CD14-positive monocyte (primary cell): ENCODE results near the gene ARID3A. TPM values are rescaled to one million over a fixed set of nuclear protein-coding genes. Genes with fewer than 3 reads are reported as not detected.

ENCODE experiments used
- DNase-seq, 3 donors: peaks; one replicate each; pipeline ENCODE4 v3.0.0-alpha.2; 2011 to 2022
- H2AFZ ChIP-seq: 2 replicates; pipeline ENCODE4 v1.6.0; 2012; ENCODE audit warnings: mild to moderate bottlenecking, low read depth, low read length, inconsistent platforms; ENCODE audit not compliant: insufficient read depth, poor library complexity, severe bottlenecking
- H3K27ac ChIP-seq, 2 donors: 1 replicate in 1 of 2; 2 replicates in 1 of 2; pipeline ENCODE4 v1.5.1; 2012 to 2013; ENCODE audit warnings: low read length in 2 of 2, control low read depth in 1 of 2, inconsistent platforms in 1 of 2, low read depth in 1 of 2, mild to moderate bottlenecking in 1 of 2
- H3K27me3 ChIP-seq, 2 donors: one replicate each; pipeline versions ENCODE4 v1.6.0 to v1.6.1; 2011 to 2013; ENCODE audit warnings: low read length in 2 of 2; ENCODE audit not compliant: control insufficient read depth in 2 of 2, insufficient read depth in 2 of 2
- H3K36me3 ChIP-seq, 2 donors: replicated peaks in 1 of 2; 1 replicate in 1 of 2; 2 replicates in 1 of 2; pipeline versions ENCODE4 v1.5.1 to v1.6.1; 2012 to 2013; ENCODE audit warnings: low read length in 2 of 2, control low read depth in 1 of 2, inconsistent platforms in 1 of 2, mild to moderate bottlenecking in 1 of 2; ENCODE audit not compliant: insufficient read depth in 2 of 2, control insufficient read depth in 1 of 2
- H3K4me1 ChIP-seq, 2 donors: 1 replicate in 1 of 2; 2 replicates in 1 of 2; pipeline versions ENCODE4 v1.5.1 to v1.6.1; 2012 to 2013; ENCODE audit warnings: low read length in 2 of 2, control low read depth in 1 of 2, inconsistent platforms in 1 of 2, mild to moderate bottlenecking in 1 of 2, moderate library complexity in 1 of 2; ENCODE audit not compliant: insufficient read depth in 2 of 2, control insufficient read depth in 1 of 2
- H3K4me2 ChIP-seq: replicated peaks from 2 replicates; pipeline ENCODE3; 2012; ENCODE audit warnings: low read length, moderate library complexity, mild to moderate bottlenecking; ENCODE audit not compliant: poor library complexity, severe bottlenecking; ENCODE audit errors: extremely low read depth
- H3K4me3 ChIP-seq, 3 experiments: fragments of 200-600 bp in 1 of 3; sonication (generic) in 1 of 3; replicated peaks in 1 of 3; 1 replicate in 2 of 3; 2 replicates in 1 of 3; pipeline ENCODE4 v1.5.1; 2011 to 2013; ENCODE audit warnings: low read length in 3 of 3, mild to moderate bottlenecking in 3 of 3, control low read depth in 2 of 3, low read depth in 2 of 3, inconsistent platforms in 1 of 3, moderate library complexity in 1 of 3
- H3K79me2 ChIP-seq: 2 replicates; pipeline ENCODE4 v1.6.0; 2012; ENCODE audit warnings: mild to moderate bottlenecking, control low read depth, inconsistent platforms, low read length, moderate library complexity; ENCODE audit not compliant: insufficient read depth
- H3K9ac ChIP-seq: 2 replicates; pipeline ENCODE4 v1.6.0; 2017; ENCODE audit warnings: low read length, mild to moderate bottlenecking; ENCODE audit not compliant: insufficient read depth, poor library complexity, severe bottlenecking
- H3K9me3 ChIP-seq, 2 donors: replicated peaks in 1 of 2; 1 replicate in 1 of 2; 2 replicates in 1 of 2; pipeline versions ENCODE4 v1.5.1 to v1.6.1; 2012 to 2013; ENCODE audit warnings: low read length in 2 of 2, control low read depth in 1 of 2; ENCODE audit not compliant: control insufficient read depth in 1 of 2, insufficient read depth in 1 of 2
- H4K20me1 ChIP-seq: 2 replicates; pipeline ENCODE4 v1.6.0; 2012; ENCODE audit warnings: mild to moderate bottlenecking, low read length, control low read depth, moderate library complexity; ENCODE audit not compliant: insufficient read depth
- H3K27ac Mint-ChIP-seq, 7 donors: one replicate each; pipeline ENCODE4 v1.8.0; 2020; ENCODE audit warnings: mild to moderate bottlenecking in 7 of 7, mixed read lengths in 7 of 7, moderate library complexity in 6 of 7, inconsistent platforms in 2 of 7
- H3K27me3 Mint-ChIP-seq, 3 donors: one replicate each; pipeline ENCODE4 v1.8.0; 2021 to 2022; ENCODE audit warnings: low read depth in 3 of 3, mild to moderate bottlenecking in 3 of 3, mixed read lengths in 3 of 3, moderate library complexity in 3 of 3, inconsistent platforms in 1 of 3
- H3K36me3 Mint-ChIP-seq, 2 donors: one replicate each; pipeline ENCODE4 v1.8.0; 2020; ENCODE audit warnings: mixed read lengths in 2 of 2, inconsistent platforms in 1 of 2, mild to moderate bottlenecking in 1 of 2
- H3K4me1 Mint-ChIP-seq: one replicate; pipeline ENCODE4 v1.8.0; 2020; ENCODE audit warnings: mild to moderate bottlenecking, mixed read lengths
- H3K4me3 Mint-ChIP-seq, 2 donors: one replicate each; pipeline ENCODE4 v1.8.0; 2020; ENCODE audit warnings: mild to moderate bottlenecking in 2 of 2, mixed read lengths in 2 of 2, moderate library complexity in 1 of 2
- H3K9me3 Mint-ChIP-seq, 7 donors: one replicate each; pipeline ENCODE4 v1.8.0; 2020 to 2022; ENCODE audit warnings: mixed read lengths in 7 of 7, mild to moderate bottlenecking in 6 of 7, moderate library complexity in 6 of 7, inconsistent platforms in 2 of 7
- WGBS: methylation state at CpG from one replicate; pipeline ENCODE4 v1.1.5; 2013; ENCODE audit warnings: missing lambda C conversion rate; ENCODE audit not compliant: insufficient coverage; 5-methylcytosine and 5-hydroxymethylcytosine counted together
- intact Hi-C, 2 donors: fragments of 100-400 bp; cut with micrococcal nuclease; formaldehyde crosslinking; loops; one replicate each; pipeline versions ENCODE4 v1.15.0 to v1.15.1; 2023
- polyA plus RNA-seq, 3 donors: library from polyadenylated mRNA; depleted of rRNA in 1 of 3; unstranded in 2 of 3; stranded (reverse) in 1 of 3; fragments of 300-500 nt in 2 of 3; fragments of >200 nt in 1 of 3; fragmentation: Illumina TruSeq in 2 of 3; gene quantifications; 1 replicate in 2 of 3; 2 replicates in 1 of 3; pipeline ENCODE4 v1.2.3, GENCODE V29; 2012 to 2021
- TF ChIP-seq, protein P1 (sequence below): fragments of 200-600 bp; IDR thresholded peaks from one replicate; pipeline ENCODE4 v1.8.0; 2022; ENCODE audit warnings: antibody characterized with exemption, mild to moderate bottlenecking

Gene ARID3A
- polyA plus RNA-seq, 3 donors = 2.1 to 41.6 (median 3.2) TPM

DNA sequence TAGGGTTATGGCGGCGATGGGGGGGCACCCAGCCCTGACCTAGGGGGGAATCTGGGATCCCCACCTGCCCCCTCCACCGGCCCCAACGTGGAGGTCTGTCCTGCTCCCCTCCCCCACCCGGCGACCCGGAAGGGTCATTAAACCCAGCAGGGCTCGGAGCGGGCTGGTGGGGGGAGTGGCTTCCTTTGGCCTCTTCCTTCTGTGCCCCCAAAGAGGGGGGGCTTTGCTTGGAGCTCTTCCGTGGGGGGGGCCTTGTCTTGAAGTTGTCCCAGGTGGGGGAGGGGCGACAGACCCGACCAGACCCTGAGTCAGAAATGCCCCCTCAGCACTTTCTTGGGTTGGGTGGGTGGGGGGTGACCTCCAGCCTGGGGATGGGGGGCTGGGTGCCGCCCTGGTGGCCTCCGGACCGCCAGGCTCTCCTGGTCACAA, 1.5 kb downstream of the ARID3A start:
- H3K9ac ChIP-seq = peak overlapping the region; percentile 88
- intact Hi-C loops = loop anchor here (2.0 to 10.0 kb wide), 3 partner anchors 13 to 317 kb away; partner anchors contain the start of genes ATP5F1D (in 1 of the 2), GPX4 (in 1 of the 2) and MIDN (in 1 of the 2)

DNA sequence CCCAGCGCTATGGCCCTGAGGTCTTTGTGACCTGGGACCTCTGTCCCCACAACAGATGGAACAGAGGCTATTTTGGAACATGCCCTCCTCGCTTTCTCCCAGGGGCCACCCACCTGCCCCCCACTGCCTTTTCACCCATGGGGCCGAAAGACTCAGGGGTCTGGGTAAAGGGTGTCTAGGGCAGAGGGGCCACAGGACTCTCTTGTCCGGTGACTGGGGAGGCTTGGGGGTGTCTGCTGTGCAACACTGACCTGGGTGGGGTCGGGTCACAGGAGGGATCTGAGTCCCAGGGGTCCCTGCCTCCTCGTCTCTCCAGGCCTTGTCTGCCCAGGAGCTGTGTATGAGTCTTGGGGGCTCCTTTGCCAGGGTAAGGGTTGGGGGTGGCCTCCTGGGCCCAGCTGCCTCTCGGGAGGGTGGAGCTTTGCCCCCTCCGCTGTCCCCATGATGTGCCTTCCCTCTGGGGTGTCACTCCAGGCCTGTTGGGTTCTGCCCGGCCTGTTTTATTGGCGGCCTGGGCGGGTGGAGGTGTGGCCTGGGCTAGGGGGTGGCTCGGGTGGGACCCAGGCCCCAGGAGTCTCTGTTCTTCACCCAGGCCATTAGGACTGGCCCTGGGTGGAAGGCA, 2.1 kb downstream of the ARID3A start:
- H3K4me2 ChIP-seq = peak overlapping the region; percentile 99
- Mint-ChIP-seq H3K36me3 (peaks cover 16 to 32% of the 10 kb centered on the region in 2 donors), H3K27ac (peak overlapping the region; percentile 54 to 96 (median 90)), H3K4me1 (peaks cover 49% of the 10 kb centered on the region), H3K27me3 (peaks cover 1 to 6% (median 4%) of the 10 kb centered on the region in 3 donors), H3K9me3 (peaks cover 0 to 2% (median 0%) of the 10 kb centered on the region in 7 donors), H3K4me3 (peak overlapping the region; percentile 83 to 89)
- peaks cover 89% of the 10 kb centered on the region for H3K79me2 ChIP-seq
- H3K4me1 ChIP-seq = peaks cover 48 to 62% of the 10 kb centered on the region in 2 donors
- peak overlapping the region; percentile 89 to 99 (median 90) for H3K4me3 ChIP-seq
- TF ChIP-seq, protein P1, sequence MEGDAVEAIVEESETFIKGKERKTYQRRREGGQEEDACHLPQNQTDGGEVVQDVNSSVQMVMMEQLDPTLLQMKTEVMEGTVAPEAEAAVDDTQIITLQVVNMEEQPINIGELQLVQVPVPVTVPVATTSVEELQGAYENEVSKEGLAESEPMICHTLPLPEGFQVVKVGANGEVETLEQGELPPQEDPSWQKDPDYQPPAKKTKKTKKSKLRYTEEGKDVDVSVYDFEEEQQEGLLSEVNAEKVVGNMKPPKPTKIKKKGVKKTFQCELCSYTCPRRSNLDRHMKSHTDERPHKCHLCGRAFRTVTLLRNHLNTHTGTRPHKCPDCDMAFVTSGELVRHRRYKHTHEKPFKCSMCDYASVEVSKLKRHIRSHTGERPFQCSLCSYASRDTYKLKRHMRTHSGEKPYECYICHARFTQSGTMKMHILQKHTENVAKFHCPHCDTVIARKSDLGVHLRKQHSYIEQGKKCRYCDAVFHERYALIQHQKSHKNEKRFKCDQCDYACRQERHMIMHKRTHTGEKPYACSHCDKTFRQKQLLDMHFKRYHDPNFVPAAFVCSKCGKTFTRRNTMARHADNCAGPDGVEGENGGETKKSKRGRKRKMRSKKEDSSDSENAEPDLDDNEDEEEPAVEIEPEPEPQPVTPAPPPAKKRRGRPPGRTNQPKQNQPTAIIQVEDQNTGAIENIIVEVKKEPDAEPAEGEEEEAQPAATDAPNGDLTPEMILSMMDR = no peak
- H4K20me1 ChIP-seq = peaks cover 57% of the 10 kb centered on the region
- intact Hi-C loops = loop anchor here (2.0 to 10.0 kb wide), 3 partner anchors 13 to 317 kb away; partner anchors contain the start of genes ATP5F1D (in 1 of the 2), GPX4 (in 1 of the 2) and MIDN (in 1 of the 2)
- no peaks in the 10 kb centered on the region for H3K27me3 ChIP-seq
- 47% methylated on average over 7 of the region's 12 CpGs for WGBS
- no peak overlapping the region for H2AFZ ChIP-seq
- DNase-seq = no peak
- H3K9ac ChIP-seq = peak overlapping the region; percentile 88
- peaks cover 7 to 22% of the 10 kb centered on the region in 2 donors for H3K36me3 ChIP-seq
- peak overlapping the region; percentile 85 to 87 for H3K27ac ChIP-seq
- no peaks in the 10 kb centered on the region for H3K9me3 ChIP-seq

More for the DNA sequence above, 1.5 kb downstream of the ARID3A start:
- H3K36me3 Mint-ChIP-seq = peaks cover 16 to 32% of the 10 kb centered on the region in 2 donors
- H3K27me3 Mint-ChIP-seq = peaks cover 2 to 6% (median 5%) of the 10 kb centered on the region in 3 donors
- Histone ChIP-seq H4K20me1 (peaks cover 51% of the 10 kb centered on the region), H3K27me3 (no peaks in the 10 kb centered on the region), H3K9me3 (no peaks in the 10 kb centered on the region), H3K4me2 (peak overlapping the region; percentile 99), H3K36me3 (peaks cover 7 to 21% of the 10 kb centered on the region in 2 donors), H3K79me2 (peaks cover 84% of the 10 kb centered on the region), H3K4me3 (peak overlapping the region; percentile 89 to 99 (median 90)), H2AFZ (no peak overlapping the region), H3K4me1 (peaks cover 43 to 57% of the 10 kb centered on the region in 2 donors), H3K27ac (peak overlapping the region; percentile 85 to 87)
- DNase-seq = no peak
- H3K27ac Mint-ChIP-seq = peak overlapping the region; percentile 40 to 96 (median 90)
- peaks cover 45% of the 10 kb centered on the region for H3K4me1 Mint-ChIP-seq
- TF ChIP-seq, protein P1 = no peak
- WGBS = 60% methylated on average over 1 of the region's 15 CpGs
- peaks cover 0 to 2% (median 0%) of the 10 kb centered on the region in 7 donors for H3K9me3 Mint-ChIP-seq
- peak overlapping the region; percentile 83 to 89 for H3K4me3 Mint-ChIP-seq
